NCI-H82 (cell line): ENCODE results near the gene PACS1.
"Not testable (repeated sequence)": the region's sequence is repeated elsewhere in the genome, so short reads cannot be mapped to it uniquely, and the experiment has no call there.

ENCODE experiments used
- DNase-seq: peaks from one replicate; lab custom pipeline; 2025; lab: John Stamatoyannopoulos, UW

PACS1 gene

DNA sequence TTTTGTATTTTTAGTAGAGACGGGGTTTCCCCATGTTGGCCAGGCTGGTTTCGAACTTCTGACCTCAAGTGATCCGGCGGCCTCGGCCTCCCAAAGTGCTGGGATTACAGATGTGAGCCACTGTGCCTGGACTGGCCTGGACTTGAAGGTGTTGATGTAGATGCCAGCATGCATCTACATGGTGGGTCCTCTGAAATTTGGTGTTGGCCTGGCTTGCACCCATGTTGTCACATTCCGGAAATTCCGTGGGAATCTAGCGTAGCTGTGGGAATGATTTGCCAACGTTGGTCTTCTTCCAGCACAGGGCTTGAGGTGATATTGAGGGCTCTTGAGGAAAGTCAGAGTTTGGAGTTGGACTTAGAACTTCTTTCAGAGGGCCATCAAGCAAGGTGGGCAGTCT lies 6.5 kb downstream of the PACS1 start:
- no peak for DNase-seq

DNA sequence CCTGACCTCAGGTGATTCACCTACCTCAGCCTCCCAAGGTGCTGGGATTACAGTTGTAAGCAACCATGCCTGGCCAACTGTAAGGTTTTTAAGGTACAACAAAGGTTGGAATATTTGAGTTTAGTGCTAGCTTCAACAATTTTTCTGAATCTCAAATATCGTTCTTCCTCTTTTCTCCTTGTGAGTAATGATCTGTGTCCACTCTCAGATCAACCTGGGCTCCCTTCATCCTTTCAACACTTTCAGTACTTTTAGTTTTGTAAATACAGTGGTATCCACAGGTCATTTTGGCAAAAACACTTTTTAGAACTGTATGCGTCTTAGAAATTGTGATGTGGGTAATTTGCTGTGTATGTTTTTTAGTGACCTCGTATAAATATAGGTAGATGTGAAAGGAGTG lies 7.9 kb downstream of the PACS1 start:
- no peak for DNase-seq

DNA sequence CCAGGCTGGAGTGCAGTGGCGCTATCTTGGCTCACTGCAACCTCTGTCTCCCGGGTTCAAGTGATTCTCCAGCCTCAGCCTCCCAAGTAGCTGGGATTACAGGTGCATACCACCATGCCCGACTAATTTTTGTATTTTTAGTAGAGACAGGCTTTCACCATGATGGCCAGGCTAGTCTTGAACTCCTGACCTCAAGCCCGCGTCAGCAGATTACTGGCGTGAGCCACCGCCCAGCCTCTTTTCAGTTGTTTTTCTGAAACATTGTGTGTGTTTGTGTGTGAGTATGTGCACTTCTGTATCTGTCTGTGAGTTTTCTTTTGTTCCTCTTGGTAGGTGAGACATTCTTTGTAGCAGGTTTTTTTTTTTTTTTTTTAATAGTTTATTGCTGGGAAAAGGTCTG lies 8.9 kb downstream of the PACS1 start:
- DNase-seq: not testable (repeated sequence)

DNA sequence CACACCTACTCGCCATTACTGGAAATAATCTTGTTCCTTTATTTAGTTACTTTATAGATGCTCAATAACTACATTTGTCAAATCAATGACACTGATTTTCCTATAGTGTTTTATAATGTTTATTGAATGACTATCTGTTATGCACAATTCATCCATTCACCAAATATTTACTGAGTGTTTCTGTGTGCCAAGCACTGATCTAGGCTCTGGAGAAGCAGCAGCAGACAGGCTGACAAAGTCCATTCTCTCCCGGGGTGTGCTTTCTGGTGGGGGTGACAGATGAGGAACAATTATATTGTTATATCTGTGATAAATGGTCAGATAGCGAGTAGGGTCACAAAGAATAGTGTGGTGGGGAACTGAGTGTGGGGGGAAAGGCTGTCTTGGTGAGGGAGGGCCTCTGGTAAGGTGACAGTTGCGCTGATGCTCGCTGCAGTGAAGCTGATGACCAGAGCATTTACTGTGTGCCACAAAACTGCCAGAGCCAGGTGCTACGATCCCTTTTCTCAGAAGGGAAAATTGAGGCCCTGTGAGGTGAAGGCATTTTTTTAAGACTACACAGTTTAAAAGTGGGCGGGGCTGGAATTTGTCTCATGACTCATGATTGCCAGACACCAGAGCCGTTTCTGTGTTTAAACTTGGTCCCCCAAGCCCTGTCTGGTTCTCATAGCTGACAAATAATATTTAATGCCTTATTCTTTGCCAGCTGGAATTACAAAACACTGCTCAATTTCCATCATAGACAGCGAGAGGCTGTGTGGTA lies 10.2 kb downstream of the PACS1 start:
- DNase-seq: no peak

DNA sequence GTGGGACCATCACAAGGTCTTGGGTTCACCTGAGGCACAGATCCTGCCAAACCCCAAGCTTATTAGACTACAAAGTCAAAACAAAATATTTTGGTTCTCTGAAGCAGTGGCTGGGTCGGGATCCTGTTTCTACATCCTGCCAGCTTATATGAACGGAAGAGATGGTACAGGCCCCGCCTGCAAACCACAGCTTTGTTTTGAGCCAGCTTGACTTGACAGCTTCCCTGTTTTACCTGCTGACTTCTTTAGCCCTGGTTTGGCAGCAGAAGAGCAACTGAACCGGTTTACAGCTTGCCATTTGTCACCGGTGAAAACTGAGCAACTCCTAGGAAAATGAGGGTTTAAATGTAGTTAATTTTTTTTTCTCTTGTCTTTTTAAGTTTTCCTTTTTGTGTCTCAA lies 11.4 kb downstream of the PACS1 start:
- peak; percentile 64 for DNase-seq

DNA sequence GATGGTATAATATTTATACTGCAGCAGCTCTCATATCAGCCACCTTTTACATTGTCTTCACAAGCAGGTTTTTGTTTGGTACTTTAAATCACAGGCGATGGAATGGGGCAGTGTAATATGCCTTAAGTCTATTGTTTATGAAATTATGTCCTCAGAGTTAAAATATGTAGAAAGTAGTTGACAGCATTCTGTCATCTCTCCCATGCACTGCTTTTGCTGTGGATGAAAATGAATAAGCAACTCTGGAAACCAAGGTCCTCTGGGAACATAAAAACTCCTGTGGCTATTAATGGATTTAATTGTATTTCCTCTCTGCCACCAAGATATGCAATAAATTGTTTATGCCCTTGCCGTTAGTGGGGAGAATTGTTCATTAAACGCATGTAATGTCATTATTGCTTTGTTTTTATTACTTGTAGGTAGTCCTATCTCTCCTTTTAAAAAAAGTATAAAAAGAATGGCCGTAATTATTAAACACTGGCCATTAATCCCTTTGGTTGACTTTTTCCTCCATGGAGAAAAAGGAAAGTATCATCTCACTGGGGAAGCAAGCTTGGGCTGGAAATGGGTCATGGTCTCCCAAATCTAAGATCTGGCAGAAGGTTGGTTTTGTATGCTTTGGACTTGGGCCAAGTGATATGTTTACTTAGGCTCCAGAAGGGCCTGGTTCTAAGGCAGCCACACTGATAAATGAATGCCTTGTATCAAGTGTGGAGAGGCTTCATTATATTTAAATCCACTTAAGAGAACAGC lies 13.1 kb downstream of the PACS1 start:
- DNase-seq: peak; percentile 91

DNA sequence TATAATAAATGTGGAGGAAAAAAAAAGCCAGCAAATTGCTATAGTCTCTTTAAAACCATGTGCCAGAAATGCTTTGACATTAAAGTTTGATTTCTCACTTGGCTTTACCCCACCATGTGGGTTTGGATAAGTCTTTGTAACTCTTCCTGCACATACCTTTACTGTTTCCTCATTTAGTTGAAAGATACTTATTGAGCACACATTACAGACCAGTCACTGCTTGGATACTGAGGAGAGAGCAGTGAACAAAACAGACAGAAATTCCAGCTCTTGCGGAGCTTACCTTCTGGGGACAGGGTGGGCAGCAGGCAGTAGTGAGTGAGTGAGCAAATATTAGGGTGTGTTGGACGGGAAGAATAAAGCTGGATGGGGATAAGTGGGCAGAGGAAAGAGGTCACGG lies 13.7 kb downstream of the PACS1 start:
- peak; percentile 36 for DNase-seq

DNA sequence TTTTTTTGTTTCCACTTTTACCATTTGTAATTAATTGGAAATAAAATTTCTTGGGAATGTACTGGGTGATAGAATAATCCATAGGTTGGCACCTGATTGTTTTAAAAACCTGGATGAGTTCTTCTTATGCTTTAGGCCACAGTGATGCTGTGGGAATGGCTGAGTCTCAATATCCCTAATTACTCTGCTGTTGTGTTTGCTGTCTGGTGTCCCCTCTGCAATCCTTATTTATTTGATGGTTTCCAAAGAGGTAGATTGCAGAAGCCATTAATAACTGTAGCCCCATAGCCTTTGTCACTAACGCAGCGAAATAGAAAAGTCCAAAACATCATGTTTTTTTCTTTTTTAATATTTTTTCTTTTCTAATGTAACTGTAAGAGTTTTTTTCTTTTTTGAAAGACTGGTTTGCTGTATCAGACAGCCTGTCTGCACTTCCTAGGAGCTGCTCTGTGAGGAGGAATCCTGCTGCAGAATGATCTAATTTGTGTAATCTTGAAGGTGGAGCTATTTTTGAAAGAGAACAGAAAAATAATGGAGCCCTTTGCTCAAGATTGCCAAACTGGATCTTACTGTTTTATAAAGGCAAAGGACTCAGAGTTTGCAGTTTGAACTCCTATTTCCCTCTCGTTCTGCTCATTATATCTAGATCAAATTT lies 14.9 kb downstream of the PACS1 start:
- peak; percentile 13 for DNase-seq

DNA sequence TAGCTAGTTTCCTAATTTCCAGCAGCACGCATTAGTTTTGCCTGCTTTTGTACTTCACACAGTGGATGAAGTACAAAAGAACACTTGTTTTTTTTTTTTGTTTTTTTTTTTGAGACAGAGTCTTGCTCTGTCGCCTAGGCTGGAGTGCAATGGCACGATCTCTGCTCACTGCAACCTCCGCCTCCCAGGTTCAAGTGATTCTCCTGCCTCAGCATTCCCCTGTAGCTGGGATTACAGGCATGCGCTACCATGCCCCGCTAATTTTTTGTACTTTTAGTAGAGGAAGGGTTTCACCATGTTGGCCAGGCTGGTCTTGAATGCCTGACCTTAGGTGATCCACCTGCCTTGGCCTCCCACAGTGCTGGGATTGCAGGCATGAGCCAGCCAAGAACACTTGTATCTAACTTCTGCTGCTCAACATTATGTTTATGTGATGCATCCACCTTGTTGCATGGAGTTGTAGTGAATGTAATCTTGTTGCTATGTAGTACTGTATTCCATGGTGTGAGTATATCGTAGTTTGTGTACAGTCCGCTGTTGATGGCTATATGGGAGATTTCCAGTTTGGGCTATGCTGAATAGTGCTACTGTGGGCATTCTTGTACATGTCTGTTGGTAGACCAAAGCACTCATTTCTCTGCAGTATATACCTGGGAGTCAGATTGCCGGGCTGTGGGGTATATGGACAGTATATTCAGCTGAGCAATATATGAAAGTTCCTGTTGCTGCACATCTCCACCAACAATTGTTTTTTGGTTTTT lies 17.3 kb downstream of the PACS1 start:
- DNase-seq: no peak

DNA sequence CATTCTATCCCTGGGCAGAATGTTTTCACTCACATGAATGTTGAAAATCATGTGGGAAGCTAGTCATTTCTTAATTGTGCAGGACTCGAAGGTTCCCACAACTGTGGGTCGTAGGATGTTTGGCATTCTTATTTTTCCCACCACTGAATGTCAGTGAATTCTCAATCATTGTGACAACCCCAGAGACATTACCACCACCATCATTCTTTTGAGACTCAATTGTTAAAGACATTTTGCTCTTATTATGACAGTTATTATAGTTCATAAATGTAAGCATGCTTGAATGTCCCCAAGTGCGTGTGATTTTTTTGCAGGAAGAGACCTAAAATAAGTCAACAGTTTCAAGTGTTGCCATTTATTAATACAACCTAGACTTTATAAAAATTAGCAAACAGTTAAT lies 19.0 kb downstream of the PACS1 start:
- DNase-seq: no peak

DNA sequence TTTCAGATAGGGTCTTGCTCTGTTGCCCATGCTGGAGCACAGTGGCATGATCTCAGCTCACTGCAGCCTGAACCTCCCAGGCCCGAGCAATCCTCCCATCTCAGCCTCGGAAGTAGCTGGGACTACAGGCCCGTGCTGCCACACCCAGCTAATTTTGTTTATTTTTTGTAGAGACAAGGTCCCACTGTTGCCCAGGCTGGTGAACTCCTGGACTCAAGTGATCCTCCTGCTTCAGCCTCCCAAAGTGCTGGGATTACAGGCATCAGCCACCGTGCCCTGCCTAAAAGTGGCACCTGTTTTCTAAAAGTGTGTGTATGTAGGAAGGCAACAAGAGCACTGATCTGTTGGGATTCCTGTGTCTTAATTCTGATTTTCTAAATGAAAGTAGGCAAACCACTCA lies 20.2 kb downstream of the PACS1 start:
- no peak for DNase-seq

DNA sequence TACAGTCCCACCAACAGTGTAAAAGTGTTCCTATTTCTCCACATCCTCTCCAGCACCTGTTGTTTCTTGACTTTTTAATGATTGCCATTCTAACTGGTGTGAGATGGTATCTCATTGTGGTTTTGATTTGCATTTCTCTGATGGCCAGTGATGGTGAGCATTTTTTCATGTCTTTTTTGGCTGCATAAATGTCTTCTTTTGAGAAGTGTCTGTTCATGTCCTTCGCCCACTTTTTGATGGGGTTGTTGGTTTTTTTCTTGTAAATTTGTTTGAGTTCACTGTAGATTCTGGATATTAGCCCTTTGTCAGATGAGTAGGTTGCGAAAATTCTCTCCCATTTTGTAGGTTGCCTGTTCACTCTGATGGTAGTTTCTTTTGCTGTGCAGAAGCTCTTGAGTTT lies 22.1 kb downstream of the PACS1 start:
- not testable (repeated sequence) for DNase-seq

DNA sequence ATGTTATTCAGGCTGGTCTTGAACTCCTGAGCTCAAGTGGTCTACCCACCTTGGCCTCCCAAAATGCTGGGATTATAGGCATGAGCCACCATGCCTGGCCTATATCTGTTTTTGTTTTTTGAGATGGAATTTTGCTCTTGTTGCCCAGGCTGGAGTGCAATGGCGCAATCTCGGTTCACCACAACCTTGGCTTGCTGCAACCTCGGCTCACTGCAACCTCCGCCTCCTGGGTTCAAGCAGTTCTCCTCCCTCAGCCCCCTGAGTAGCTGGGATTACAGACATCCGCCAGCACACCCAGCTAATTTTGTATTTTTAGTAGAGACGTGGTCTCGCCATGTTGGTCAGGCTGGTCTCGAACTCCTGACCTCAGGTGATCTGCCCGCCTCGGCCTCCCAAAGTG lies 29.7 kb downstream of the PACS1 start:
- not testable (repeated sequence) for DNase-seq

DNA sequence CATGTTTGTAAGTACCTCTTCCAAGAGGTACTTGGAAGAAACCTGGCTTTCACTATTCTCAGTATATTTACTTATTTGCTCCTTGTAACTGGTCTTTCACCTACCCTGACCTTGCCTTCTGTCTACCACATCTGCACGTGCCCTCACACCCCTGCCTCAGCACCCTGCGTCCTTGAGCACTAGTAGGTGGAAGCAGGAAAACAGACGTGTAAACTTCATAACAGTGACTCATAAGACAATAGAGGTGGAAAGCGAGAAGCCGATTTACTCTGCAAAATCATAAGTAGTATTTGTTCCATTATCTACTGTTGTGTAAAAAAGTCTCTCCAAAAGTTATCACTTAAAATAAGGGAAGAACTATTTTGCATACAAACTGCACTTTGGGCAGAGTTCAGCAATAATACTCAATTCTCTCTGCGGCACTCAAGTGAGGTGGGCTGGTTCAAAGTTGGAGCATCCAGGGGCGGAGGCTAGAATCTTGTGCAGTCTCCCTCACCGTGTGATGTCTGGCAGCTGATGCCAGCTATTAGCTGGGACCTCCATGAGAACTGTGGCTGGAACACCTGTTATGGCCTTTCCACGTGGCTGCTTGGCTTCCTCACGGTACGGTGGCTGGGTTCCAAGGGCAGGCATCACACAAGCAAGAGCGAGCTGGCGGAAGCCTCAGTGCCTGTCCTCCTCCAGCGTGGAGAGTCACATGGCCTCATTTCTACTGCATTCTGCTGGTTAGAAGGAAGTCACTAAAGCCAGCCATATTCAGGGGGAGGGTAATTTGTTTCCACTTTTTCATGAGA lies 30.4 kb downstream of the PACS1 start:
- DNase-seq: no peak

DNA sequence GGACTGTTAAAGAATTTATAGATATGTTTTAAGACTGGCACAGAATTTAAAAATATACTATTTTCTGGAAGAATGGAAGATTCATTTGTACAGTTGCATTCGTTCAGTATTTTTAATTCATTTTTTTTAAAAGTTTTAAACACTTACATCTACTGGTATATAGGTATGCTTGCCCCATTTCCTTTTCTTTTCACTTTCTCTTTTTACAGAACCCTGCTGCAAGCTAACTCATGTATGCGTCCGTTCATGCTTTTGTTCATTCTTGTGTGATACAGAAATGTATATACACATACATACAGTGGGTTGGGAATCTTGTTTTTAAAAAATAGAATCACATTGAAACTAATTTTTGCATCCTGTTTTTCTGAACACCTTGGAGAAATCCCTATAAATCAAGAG lies 31.0 kb downstream of the PACS1 start:
- no peak for DNase-seq

DNA sequence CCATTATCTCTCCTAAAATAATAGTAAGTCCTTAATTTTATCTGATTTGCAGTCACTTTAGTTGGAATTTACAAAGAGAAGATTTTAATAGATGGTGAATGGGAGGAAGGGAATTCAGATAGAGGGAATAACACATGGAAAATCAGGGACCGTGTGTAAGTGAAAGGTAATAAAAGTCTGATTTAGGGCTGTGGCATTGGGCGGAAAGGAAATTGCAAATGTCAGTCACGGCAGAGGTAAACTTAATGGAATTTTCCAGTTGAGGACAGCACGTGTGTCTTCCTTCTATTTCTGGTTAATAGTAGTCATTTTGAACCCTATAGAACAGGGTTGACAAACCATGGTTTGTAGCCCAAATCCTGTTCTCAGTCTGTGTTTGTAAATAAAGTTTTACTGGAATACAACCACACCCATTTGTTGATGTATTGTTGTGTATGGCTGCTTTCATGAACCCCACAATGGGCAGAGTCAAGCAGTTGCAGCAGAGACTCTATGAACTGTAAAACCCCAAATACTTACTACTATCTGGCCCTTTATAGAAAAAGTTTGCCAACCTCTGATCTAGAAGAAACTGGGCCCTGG lies 34.1 kb downstream of the PACS1 start:
- DNase-seq: no peak

DNA sequence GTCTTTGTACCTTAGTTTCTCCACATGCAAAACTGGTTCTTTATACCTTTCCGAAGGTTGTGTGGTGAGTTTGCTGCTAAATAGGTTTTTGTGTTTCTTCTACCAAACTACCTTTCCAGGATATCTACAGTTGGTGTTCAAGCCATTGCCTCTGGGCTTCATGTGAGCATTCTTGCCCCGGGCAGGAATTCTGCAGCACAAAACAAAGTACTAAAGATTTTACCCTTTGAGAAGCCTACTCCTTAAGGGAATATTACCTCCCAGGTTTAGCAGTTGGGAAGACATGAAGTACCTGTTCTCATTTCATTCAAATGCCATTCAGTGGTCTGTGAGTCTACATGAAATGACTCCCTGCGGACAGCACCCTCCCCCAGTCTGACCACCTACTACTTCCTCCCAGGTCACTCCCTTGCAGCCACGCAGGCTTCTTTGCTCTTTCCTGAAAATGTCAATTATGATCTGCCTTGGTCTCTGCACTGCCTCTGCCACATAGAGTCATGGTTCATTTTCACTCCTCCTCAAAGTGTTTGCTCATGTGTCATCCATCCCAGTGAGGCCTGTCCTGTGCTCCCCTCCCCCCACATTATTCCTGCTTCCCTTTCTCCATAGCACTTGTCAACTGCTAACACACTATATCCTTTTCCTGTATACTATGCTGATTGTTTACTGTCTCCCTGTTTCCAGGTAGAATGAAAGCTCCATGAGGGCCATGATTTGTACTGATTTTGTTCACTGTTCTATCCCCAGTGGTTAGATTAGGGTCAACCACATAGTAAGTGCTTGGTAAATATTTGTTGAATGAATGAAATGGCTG lies 36.9 kb downstream of the PACS1 start:
- no peak for DNase-seq

DNA sequence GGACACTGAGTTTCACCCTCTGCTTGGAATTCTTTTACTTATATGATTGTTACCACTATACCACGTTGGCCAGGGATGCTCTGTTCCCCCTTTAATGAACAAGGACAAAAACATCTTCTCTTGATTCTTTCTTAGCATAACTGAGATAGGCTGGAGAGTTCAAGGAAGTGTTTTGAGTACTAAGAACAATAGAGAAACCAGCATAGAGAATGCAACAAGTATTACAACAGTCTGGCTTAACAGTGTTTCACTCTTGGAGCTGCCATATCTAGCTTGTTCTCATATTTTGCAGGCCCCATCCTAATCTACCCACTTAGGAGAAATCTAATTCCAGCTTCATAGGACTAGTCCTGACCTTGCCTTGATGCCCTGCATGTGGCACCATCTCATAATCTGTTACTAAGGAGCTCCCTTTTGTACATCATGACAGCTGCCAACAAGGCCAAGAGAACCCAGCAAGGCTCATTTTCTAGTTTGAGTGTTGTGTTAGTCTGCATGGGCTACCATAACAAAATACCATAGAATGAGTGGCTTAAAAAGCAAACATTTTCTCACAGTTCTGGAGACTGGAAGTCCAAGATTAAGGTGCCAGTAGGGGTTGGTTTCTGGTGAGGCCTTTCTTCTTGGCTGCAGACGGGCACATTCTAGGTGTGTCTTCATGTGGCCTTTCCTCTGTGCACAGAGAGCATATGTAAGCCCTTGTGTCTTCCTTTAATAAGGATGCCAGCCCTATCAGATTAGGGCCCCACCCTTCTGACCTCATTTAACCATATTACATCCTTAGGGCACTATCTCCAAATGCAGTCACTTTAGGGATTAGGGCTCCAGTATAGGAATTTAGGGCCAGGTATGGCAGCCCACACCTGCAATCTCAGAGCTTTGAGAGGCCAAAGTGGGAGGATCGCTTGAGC lies 37.8 kb downstream of the PACS1 start:
- no peak for DNase-seq

DNA sequence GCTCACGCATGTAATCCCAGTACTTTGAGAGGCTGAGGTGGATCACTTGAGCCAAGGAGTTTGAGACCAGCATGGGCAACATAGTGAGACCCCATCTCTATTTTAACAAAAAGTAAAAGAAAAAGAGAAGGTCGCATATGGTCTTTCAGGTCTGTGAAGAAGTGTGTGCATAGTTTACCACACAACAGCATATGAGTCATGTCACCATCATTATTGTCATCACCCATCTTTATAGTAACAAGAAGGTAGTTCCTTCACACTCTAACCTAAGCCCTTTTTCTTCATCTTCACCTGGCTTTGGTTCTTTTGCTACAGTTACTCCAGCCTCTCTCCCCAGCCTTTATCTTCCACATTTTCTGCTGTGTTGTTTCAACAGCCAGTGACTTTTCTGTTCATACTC lies 39.2 kb downstream of the PACS1 start:
- no peak for DNase-seq
